Measurements from ENCODE around the gene TRIM67.
A peak's percentile ranks its signal among the peaks of the same experiment; 100 is the strongest.

The TRIM67 gene

GRCh38 chr1:231233735-231234417, 72.0 kb downstream of the TRIM67 start:
- no peak for DNase-seq (ENCODE audit: low spot score)

GRCh38 chr1:231234506-231234905, 72.6 kb downstream of the TRIM67 start:
- no peak for DNase-seq (ENCODE audit: low spot score)

GRCh38 chr1:231235526-231236207, 73.8 kb downstream of the TRIM67 start:
- DNase-seq (ENCODE audit: low spot score): no peak

- no peak for DNase-seq (ENCODE audit: low spot score)
Measured at GRCh38 chr1:231236208-231236591, 74.3 kb downstream of the TRIM67 start.

GRCh38 chr1:231236938-231237337, 75.1 kb downstream of the TRIM67 start:
- no peak for DNase-seq (ENCODE audit: low spot score)

- no peak for DNase-seq (ENCODE audit: low spot score)
Measured at GRCh38 chr1:231238298-231238697, 76.4 kb downstream of the TRIM67 start.

GRCh38 chr1:231240531-231240882, 78.6 kb downstream of the TRIM67 start:
- DNase-seq (ENCODE audit: low spot score): no peak

- peak; percentile 99 for DNase-seq (ENCODE audit: low spot score)
Measured at GRCh38 chr1:231240883-231241735, 79.3 kb downstream of the TRIM67 start, which contains the start of gene GNPAT. TSS of gene GNPAT (plus strand) at chr1:231241212. CDS start at chr1:231241379, 167 bp downstream.

- DNase-seq (ENCODE audit: low spot score): peak; percentile 24
Measured at GRCh38 chr1:231241750-231242149, 79.9 kb downstream of the TRIM67 start.

- DNase-seq (ENCODE audit: low spot score): peak; percentile 27
Measured at GRCh38 chr1:231242516-231243198, 80.8 kb downstream of the TRIM67 start.

- DNase-seq (ENCODE audit: low spot score): no peak
Measured at GRCh38 chr1:231248778-231249177, 86.9 kb downstream of the TRIM67 start.

GRCh38 chr1:231252336-231252735, 90.5 kb downstream of the TRIM67 start:
- DNase-seq (ENCODE audit: low spot score): no peak

GRCh38 chr1:231260351-231260750, 98.5 kb downstream of the TRIM67 start:
- no peak for DNase-seq (ENCODE audit: low spot score)

GRCh38 chr1:231264642-231265041, 102.8 kb downstream of the TRIM67 start:
- no peak for DNase-seq (ENCODE audit: low spot score)

- DNase-seq (ENCODE audit: low spot score): no peak
Measured at GRCh38 chr1:231265379-231265778, 103.5 kb downstream of the TRIM67 start.

GRCh38 chr1:231266811-231267322, 105.0 kb downstream of the TRIM67 start:
- DNase-seq (ENCODE audit: low spot score): no peak

Data from AG08395 (cell line).